Calu3 (cell line): ENCODE results near the gene SSTR4. TPM values are rescaled to one million over a fixed set of nuclear protein-coding genes. Genes with fewer than 3 reads are reported as not detected.

ENCODE experiments used
- BruUV-seq: library from RNA; stranded (reverse); fragments of 400-500 nt; replicated peaks from 2 replicates; lab custom pipeline; 2021; lab: Mats Ljungman, UMichigan
- CTCF ChIA-PET: fragments of 300-600 bp; sonication (Branson Sonifier 250); formaldehyde crosslinking; loops from one replicate; lab custom pipeline; 2022; ENCODE audit warnings: antibody characterized with exemption; lab: Charles Lee
- DNase-seq: peaks from one replicate; pipeline ENCODE4 v3.0.0; 2022
- H3K27ac Mint-ChIP-seq: one replicate; pipeline ENCODE4 v1.8.0; 2022; ENCODE audit warnings: mixed read lengths; ENCODE audit not compliant: unreplicated experiment
- H3K27me3 Mint-ChIP-seq: one replicate; pipeline ENCODE4 v1.8.0; 2022; ENCODE audit warnings: mixed read lengths; ENCODE audit not compliant: unreplicated experiment
- H3K36me3 Mint-ChIP-seq: one replicate; pipeline ENCODE4 v1.8.0; 2022; ENCODE audit warnings: mild to moderate bottlenecking, moderate library complexity, mixed read lengths; ENCODE audit not compliant: insufficient read depth, unreplicated experiment
- H3K4me1 Mint-ChIP-seq: one replicate; pipeline ENCODE4 v1.8.0; 2022; ENCODE audit warnings: mild to moderate bottlenecking, low read depth, mixed read lengths; ENCODE audit not compliant: unreplicated experiment
- H3K4me3 Mint-ChIP-seq: one replicate; pipeline ENCODE4 v1.8.0; 2022; ENCODE audit warnings: mild to moderate bottlenecking, low read depth, moderate library complexity, mixed read lengths; ENCODE audit not compliant: unreplicated experiment
- H3K9me3 Mint-ChIP-seq: one replicate; pipeline ENCODE4 v1.8.0; 2022; ENCODE audit warnings: low read depth, mixed read lengths; ENCODE audit not compliant: unreplicated experiment
- intact Hi-C: fragments of 100-400 bp; cut with micrococcal nuclease; formaldehyde crosslinking; loops from one replicate; pipeline ENCODE4 v1.10.0; 2022; ENCODE audit not compliant: unreplicated experiment
- total RNA-seq: library from RNA; stranded (reverse); gene quantifications from 2 replicates; pipeline ENCODE4 v1.2.3, GENCODE V29; 2022
- TF ChIP-seq, protein P1 (sequence below): fragments of 200-600 bp; IDR thresholded peaks from one replicate; pipeline ENCODE4 v1.8.0; 2022; ENCODE audit warnings: antibody characterized with exemption; ENCODE audit not compliant: unreplicated experiment

Gene SSTR4
- total RNA-seq, 1 experiment from 2014 or later: not detected

DNA sequence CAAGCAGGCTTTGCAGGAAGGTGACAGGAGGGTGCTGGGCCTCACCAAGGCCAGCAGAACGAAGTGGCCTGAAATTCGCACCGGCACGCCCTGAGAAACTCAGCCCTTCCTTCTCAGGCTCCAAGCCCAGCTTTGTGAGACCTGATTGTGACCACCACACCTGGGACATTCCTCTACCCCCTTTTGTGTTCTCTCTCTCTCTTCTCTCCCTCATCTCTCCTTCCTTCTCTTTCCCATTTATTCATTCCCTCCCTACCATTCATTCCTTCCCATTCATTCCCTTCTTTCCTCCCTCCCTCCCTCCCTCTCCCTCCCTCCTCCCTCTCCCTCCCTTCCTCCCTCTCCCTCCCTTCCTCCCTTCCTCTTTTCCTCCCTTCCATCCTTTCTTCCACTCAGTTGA is 42.2 kb downstream of the SSTR4 start:
- BruUV-seq: no TSS peak
- H3K9me3 Mint-ChIP-seq: no peaks in the 10 kb centered on the region
- intact Hi-C loops: no loop called here
- H3K27me3 Mint-ChIP-seq: peaks cover 20% of the 10 kb centered on the region
- TF ChIP-seq, protein P1, sequence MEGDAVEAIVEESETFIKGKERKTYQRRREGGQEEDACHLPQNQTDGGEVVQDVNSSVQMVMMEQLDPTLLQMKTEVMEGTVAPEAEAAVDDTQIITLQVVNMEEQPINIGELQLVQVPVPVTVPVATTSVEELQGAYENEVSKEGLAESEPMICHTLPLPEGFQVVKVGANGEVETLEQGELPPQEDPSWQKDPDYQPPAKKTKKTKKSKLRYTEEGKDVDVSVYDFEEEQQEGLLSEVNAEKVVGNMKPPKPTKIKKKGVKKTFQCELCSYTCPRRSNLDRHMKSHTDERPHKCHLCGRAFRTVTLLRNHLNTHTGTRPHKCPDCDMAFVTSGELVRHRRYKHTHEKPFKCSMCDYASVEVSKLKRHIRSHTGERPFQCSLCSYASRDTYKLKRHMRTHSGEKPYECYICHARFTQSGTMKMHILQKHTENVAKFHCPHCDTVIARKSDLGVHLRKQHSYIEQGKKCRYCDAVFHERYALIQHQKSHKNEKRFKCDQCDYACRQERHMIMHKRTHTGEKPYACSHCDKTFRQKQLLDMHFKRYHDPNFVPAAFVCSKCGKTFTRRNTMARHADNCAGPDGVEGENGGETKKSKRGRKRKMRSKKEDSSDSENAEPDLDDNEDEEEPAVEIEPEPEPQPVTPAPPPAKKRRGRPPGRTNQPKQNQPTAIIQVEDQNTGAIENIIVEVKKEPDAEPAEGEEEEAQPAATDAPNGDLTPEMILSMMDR: no peak
- no peaks in the 10 kb centered on the region for H3K36me3 Mint-ChIP-seq
- no peak overlapping the region for H3K27ac Mint-ChIP-seq
- no peaks in the 10 kb centered on the region for H3K4me1 Mint-ChIP-seq
- CTCF ChIA-PET: no interaction called here
- DNase-seq: no peak
- H3K4me3 Mint-ChIP-seq: no peak overlapping the region

DNA sequence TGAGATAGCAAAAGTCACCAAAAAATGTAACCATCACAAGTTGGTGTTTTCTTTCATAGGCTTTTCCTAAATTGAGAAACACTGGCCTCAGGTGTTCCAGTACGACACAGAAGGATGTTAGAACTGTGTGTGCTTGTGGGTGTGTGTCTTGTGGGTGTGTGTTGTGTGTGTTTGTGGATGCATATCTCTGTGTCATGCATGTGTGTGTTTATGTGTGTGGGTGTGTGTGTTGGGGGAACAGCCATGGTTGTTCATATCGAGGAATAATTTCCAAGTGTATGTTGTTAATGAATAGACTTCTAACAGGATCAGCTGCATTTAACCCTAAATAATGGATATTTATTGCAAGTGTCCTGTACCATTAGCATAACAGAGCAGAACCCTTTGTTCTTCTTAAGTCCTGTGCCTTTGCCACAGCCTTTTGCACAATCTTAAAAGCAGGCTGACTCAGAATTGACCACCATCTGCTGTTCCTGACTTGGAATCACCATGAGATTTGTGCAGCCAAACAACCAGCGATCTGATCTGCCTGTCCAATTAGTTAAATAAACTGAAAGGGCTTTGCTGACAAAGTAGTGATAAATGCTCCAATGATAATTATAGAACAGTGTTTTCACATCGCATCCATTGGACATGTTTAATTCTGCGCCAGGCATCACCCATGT is 43.4 kb downstream of the SSTR4 start:
- TF ChIP-seq, protein P1: no peak
- Mint-ChIP-seq H3K4me1 (no peaks in the 10 kb centered on the region), H3K27ac (no peak overlapping the region), H3K9me3 (no peaks in the 10 kb centered on the region), H3K27me3 (peaks cover 20% of the 10 kb centered on the region), H3K4me3 (no peak overlapping the region), H3K36me3 (no peaks in the 10 kb centered on the region)
- intact Hi-C loops: no loop called here
- CTCF ChIA-PET: no interaction called here
- no TSS peak for BruUV-seq
- no peak for DNase-seq

DNA sequence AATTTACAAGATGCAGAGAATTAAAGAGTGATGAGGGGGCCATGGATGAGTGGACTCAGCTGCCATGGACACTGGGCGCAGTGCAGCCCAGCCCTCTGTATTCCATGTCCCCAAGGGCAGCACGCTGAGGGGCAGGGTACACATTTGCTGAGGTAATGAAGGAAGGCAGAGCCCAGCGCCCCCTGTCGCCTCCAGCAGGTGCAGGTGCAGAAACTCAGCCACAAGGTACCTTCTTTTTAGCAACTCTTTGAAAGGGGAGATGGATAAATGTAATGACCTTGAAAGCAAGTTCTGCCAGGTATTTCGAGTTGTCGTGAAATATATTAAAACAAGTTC is 43.9 kb downstream of the SSTR4 start:
- intact Hi-C loops: no loop called here
- Mint-ChIP-seq H3K36me3 (no peaks in the 10 kb centered on the region), H3K27me3 (peaks cover 20% of the 10 kb centered on the region), H3K27ac (no peak overlapping the region), H3K9me3 (no peaks in the 10 kb centered on the region), H3K4me3 (no peak overlapping the region), H3K4me1 (no peaks in the 10 kb centered on the region)
- no TSS peak for BruUV-seq
- CTCF ChIA-PET: no interaction called here
- no peak for DNase-seq
- TF ChIP-seq, protein P1: no peak

DNA sequence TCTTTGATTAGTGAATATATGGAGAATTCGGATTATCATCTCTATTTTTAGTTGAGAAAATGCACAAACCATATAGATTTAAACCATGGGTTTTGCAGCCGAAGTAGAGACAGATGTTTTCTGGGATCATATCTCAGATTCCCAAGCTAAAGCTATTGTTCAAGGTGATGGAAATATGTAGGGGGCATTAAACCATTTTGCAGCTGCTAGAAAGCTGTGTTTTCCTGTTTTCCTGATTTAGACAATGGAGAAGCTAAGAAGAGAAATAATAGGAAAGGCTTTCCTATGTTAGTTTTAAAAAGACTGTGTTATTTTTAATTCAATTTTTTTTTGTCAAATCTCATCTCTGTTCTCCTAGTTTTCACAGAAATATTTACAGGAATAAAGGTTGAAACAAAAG is 44.8 kb downstream of the SSTR4 start:
- H3K4me3 Mint-ChIP-seq: no peak overlapping the region
- no peaks in the 10 kb centered on the region for H3K4me1 Mint-ChIP-seq
- no peaks in the 10 kb centered on the region for H3K9me3 Mint-ChIP-seq
- TF ChIP-seq, protein P1: no peak
- no peaks in the 10 kb centered on the region for H3K36me3 Mint-ChIP-seq
- CTCF ChIA-PET: no interaction called here
- no peak for DNase-seq
- H3K27me3 Mint-ChIP-seq: peaks cover 20% of the 10 kb centered on the region
- BruUV-seq: no TSS peak
- intact Hi-C loops: no loop called here
- H3K27ac Mint-ChIP-seq: no peak overlapping the region
